Measurements from ENCODE around the gene FBXO34.

Gene FBXO34

GRCh38 chr14:55271572-55272298 is 514 bp downstream of the FBXO34 start:
- H3K4me3 ChIP-seq (ENCODE audit: low read depth, low read length): peak overlapping the region; percentile 92
- TF ChIP-seq, protein P1, sequence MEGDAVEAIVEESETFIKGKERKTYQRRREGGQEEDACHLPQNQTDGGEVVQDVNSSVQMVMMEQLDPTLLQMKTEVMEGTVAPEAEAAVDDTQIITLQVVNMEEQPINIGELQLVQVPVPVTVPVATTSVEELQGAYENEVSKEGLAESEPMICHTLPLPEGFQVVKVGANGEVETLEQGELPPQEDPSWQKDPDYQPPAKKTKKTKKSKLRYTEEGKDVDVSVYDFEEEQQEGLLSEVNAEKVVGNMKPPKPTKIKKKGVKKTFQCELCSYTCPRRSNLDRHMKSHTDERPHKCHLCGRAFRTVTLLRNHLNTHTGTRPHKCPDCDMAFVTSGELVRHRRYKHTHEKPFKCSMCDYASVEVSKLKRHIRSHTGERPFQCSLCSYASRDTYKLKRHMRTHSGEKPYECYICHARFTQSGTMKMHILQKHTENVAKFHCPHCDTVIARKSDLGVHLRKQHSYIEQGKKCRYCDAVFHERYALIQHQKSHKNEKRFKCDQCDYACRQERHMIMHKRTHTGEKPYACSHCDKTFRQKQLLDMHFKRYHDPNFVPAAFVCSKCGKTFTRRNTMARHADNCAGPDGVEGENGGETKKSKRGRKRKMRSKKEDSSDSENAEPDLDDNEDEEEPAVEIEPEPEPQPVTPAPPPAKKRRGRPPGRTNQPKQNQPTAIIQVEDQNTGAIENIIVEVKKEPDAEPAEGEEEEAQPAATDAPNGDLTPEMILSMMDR (IDR thresholded peaks at IDR 0.05; ENCODE audit: control insufficient read depth, extremely low read depth, insufficient read depth): no peak
- DNase-seq (ENCODE audit: low read depth): peak; percentile 41

GRCh38 chr14:55272387-55272786 is 1.2 kb downstream of the FBXO34 start:
- TF ChIP-seq, protein P1 (IDR thresholded peaks at IDR 0.05; ENCODE audit: control insufficient read depth, extremely low read depth, insufficient read depth): no peak
- H3K4me3 ChIP-seq (ENCODE audit: low read depth, low read length): peak overlapping the region; percentile 92
- no peak for DNase-seq (ENCODE audit: low read depth)

DNA sequence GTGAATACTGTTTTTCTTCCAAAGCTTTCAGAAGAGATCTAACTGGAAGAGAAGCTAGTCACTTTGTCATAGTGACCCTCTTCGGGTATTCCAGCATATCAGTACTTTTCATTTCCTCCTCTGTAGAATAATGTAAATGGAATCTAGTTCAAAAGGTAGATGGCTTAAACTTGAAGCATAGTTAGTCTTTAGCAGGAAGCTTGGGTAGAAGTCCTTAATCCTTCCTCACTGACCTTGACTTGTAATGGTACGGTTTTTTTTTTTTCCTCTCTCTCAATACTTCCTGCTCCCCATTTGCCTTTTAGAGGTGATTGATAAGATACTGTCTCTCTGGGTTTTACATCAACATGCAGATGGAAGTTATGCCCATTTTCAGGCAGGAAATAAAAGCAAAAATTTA is 1.7 kb downstream of the FBXO34 start:
- TF ChIP-seq, protein P1 (IDR thresholded peaks at IDR 0.05; ENCODE audit: control insufficient read depth, extremely low read depth, insufficient read depth): no peak
- no peak overlapping the region for H3K4me3 ChIP-seq (ENCODE audit: low read depth, low read length)

GRCh38 chr14:55274146-55274545 is 2.9 kb downstream of the FBXO34 start:
- no peak overlapping the region for H3K4me3 ChIP-seq (ENCODE audit: low read depth, low read length)
- TF ChIP-seq, protein P1 (IDR thresholded peaks at IDR 0.05; ENCODE audit: control insufficient read depth, extremely low read depth, insufficient read depth): no peak
- no peak for DNase-seq (ENCODE audit: low read depth)

More for the DNA sequence above, 1.7 kb downstream of the FBXO34 start:
- no peak for DNase-seq (ENCODE audit: low read depth)

GRCh38 chr14:55274751-55275150 is 3.5 kb downstream of the FBXO34 start:
- no peak for DNase-seq (ENCODE audit: low read depth)
- no peak overlapping the region for H3K4me3 ChIP-seq (ENCODE audit: low read depth, low read length)
- TF ChIP-seq, protein P1 (IDR thresholded peaks at IDR 0.05; ENCODE audit: control insufficient read depth, extremely low read depth, insufficient read depth): no peak

DNA sequence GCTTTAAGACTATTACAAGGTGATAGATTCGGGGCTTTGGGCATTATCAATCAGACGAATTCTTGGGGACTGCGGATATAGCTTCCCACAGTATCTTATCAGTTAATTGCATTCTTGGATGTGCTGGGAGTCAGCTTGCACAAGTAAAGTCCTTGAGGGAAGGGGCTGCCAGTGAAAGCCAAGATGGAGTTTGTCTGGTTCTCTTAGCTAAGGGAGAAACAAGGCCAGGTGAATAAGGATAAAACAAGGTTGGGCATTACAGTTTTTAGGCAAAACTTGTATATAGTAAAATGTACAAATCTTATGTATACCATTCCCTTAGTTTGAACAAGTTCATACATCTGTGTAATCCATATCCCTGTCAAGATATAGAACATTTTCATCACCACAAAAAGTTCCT is 5.5 kb downstream of the FBXO34 start:
- TF ChIP-seq, protein P1 (IDR thresholded peaks at IDR 0.05; ENCODE audit: control insufficient read depth, extremely low read depth, insufficient read depth): no peak
- no peak overlapping the region for H3K4me3 ChIP-seq (ENCODE audit: low read depth, low read length)
- DNase-seq (ENCODE audit: low read depth): no peak

All from LNCaP clone FGC (cell line).